Body of pancreas (tissue), 4 donors: Measurements from ENCODE around the gene SNRNP40. TPM values are rescaled to one million over a fixed set of nuclear protein-coding genes. Genes with fewer than 3 reads are reported as not detected.
"Not testable (repeated sequence)": the region's sequence is repeated elsewhere in the genome, so short reads cannot be mapped to it uniquely, and the experiment has no call there.

Source experiments
- ATAC-seq: fragments of 150-250 bp; one replicate; pipeline ENCODE4 v1.9.1; 2016
- DNase-seq, 4 donors: peaks; one replicate each; pipeline ENCODE4 v3.0.0-alpha.2; 2019
- H3K27ac ChIP-seq, 4 donors: fragments of 200-600 bp; sonication (generic); 1 replicate in 3 of 4; 2 replicates in 1 of 4; pipeline versions ENCODE4 v1.5.1 to v1.6.1; 2016 to 2019; ENCODE audit warnings: mild to moderate bottlenecking in 1 of 4, mixed read lengths in 1 of 4, moderate library complexity in 1 of 4
- H3K27me3 ChIP-seq, 2 donors: fragments of 200-600 bp; sonication (generic); one replicate each; pipeline ENCODE4 v1.6.0; 2016; ENCODE audit warnings: mild to moderate bottlenecking in 1 of 2
- H3K36me3 ChIP-seq, 2 donors: fragments of 200-600 bp; sonication (generic); replicated peaks in 1 of 2; 2 replicates each; pipeline ENCODE4 v1.5.1; 2016; ENCODE audit warnings: low read depth in 2 of 2; ENCODE audit not compliant: insufficient read depth in 1 of 2
- H3K4me1 ChIP-seq: fragments of 200-600 bp; sonication (generic); one replicate; pipeline ENCODE4 v1.6.0; 2016
- H3K4me3 ChIP-seq, 2 donors: fragments of 200-600 bp; sonication (generic); 1 replicate in 1 of 2; 2 replicates in 1 of 2; pipeline ENCODE4 v1.5.1; 2016 to 2019
- H3K9me3 ChIP-seq, 3 donors: fragments of 200-600 bp; sonication (generic); 1 replicate in 2 of 3; 2 replicates in 1 of 3; pipeline ENCODE4 v1.5.1; 2016
- POLR2A ChIP-seq, 3 donors: fragments of 450-650 bp; IDR thresholded peaks; one replicate each; pipeline ENCODE4 v1.6.1; 2016; ENCODE audit warnings: antibody characterized with exemption in 3 of 3, mild to moderate bottlenecking in 2 of 3
- WGBS, 2 donors: methylation state at CpG; one replicate each; pipeline ENCODE4 v1.1.5; 2017; 5-methylcytosine and 5-hydroxymethylcytosine counted together
- intact Hi-C: fragments of 100-400 bp; cut with DNase I; formaldehyde crosslinking; loops from one replicate; pipeline ENCODE4 v1.15.1; 2023
- total RNA-seq, 2 donors: library from RNA; depleted of rRNA; stranded (reverse); fragments of >200 nt; gene quantifications; one replicate each; pipeline ENCODE4 v1.1.0, GENCODE V29; 2016
- TF ChIP-seq, protein P1 (sequence below), 7 experiments: fragments of 450-650 bp in 4 of 7; fragments of 200-600 bp in 3 of 7; sonication (generic) in 3 of 7; IDR thresholded peaks; one replicate each; pipeline ENCODE4 v1.5.1; 2016 to 2019; ENCODE audit warnings: antibody characterized with exemption in 7 of 7

SNRNP40 gene
- total RNA-seq, 2 donors from 2014 or later, result 12.7 to 28.7 TPM

GRCh38 chr1:31266547-31266946 lies 30.0 kb downstream of the SNRNP40 start:
- intact Hi-C loops, result no loop called here
- Histone ChIP-seq H3K27me3 (no peaks in the 10 kb centered on the region), H3K4me3 (no peak overlapping the region), H3K27ac (no peak overlapping the region), H3K9me3 (no peaks in the 10 kb centered on the region), H3K36me3 (peaks cover 0 to 18% of the 10 kb centered on the region in 2 donors), H3K4me1 (peaks cover 9% of the 10 kb centered on the region)
- ATAC-seq (no peak), DNase-seq (no peak)
- no peak for TF ChIP-seq POLR2A (IDR thresholded peaks at IDR 0.05)
- TF ChIP-seq, protein P1, sequence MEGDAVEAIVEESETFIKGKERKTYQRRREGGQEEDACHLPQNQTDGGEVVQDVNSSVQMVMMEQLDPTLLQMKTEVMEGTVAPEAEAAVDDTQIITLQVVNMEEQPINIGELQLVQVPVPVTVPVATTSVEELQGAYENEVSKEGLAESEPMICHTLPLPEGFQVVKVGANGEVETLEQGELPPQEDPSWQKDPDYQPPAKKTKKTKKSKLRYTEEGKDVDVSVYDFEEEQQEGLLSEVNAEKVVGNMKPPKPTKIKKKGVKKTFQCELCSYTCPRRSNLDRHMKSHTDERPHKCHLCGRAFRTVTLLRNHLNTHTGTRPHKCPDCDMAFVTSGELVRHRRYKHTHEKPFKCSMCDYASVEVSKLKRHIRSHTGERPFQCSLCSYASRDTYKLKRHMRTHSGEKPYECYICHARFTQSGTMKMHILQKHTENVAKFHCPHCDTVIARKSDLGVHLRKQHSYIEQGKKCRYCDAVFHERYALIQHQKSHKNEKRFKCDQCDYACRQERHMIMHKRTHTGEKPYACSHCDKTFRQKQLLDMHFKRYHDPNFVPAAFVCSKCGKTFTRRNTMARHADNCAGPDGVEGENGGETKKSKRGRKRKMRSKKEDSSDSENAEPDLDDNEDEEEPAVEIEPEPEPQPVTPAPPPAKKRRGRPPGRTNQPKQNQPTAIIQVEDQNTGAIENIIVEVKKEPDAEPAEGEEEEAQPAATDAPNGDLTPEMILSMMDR (IDR thresholded peaks at IDR 0.05), result no peak
- WGBS, 2 donors, result 76 to 82% methylated on average over 2 of the region's 2 CpGs

GRCh38 chr1:31264790-31265386 lies 31.7 kb downstream of the SNRNP40 start:
- TF ChIP-seq, protein P1 (IDR thresholded peaks at IDR 0.05), result no peak
- TF ChIP-seq POLR2A (IDR thresholded peaks at IDR 0.05), result no peak
- ATAC-seq (peak; percentile 82), DNase-seq (peak; percentile 73 to 81 (median 76))
- peaks cover 9% of the 10 kb centered on the region for H3K4me1 ChIP-seq
- H3K36me3 ChIP-seq, result peaks cover 0 to 24% of the 10 kb centered on the region in 2 donors
- no peaks in the 10 kb centered on the region for H3K27me3 ChIP-seq
- H3K27ac ChIP-seq, result peak overlapping the region in 2 of 4 donors; percentile 30 to 42
- WGBS, 2 donors, result 11 to 17% methylated on average over 1 of the region's 1 CpG
- no peaks in the 10 kb centered on the region for H3K9me3 ChIP-seq
- intact Hi-C loops, result no loop called here
- H3K4me3 ChIP-seq, result no peak overlapping the region

GRCh38 chr1:31263408-31263807 lies 33.2 kb downstream of the SNRNP40 start:
- no peaks in the 10 kb centered on the region for H3K27me3 ChIP-seq
- H3K36me3 ChIP-seq, result peaks cover 0 to 24% of the 10 kb centered on the region in 2 donors
- TF ChIP-seq POLR2A (IDR thresholded peaks at IDR 0.05), result no peak
- TF ChIP-seq, protein P1 (IDR thresholded peaks at IDR 0.05), result no peak
- intact Hi-C loops, result no loop called here
- no peak overlapping the region for H3K4me3 ChIP-seq
- no peak overlapping the region for H3K27ac ChIP-seq
- ATAC-seq (no peak), DNase-seq (no peak)
- no peaks in the 10 kb centered on the region for H3K9me3 ChIP-seq
- H3K4me1 ChIP-seq, result peaks cover 9% of the 10 kb centered on the region
- WGBS, 2 donors, result 95 to 98% methylated on average over 3 of the region's 3 CpGs

- intact Hi-C loops, ATAC-seq, H3K9me3 ChIP-seq, H3K27me3 ChIP-seq, H3K4me3 ChIP-seq, H3K4me1 ChIP-seq, H3K27ac ChIP-seq, DNase-seq: not testable (repeated sequence)
- 93 to 97% methylated on average over 4 to 5 of the region's 5 CpGs for WGBS, 2 donors
- H3K36me3 ChIP-seq, result peaks cover 0 to 25% of the 10 kb centered on the region in 2 donors
Observed at GRCh38 chr1:31262393-31262792, 34.2 kb downstream of the SNRNP40 start.

- ATAC-seq (no peak), DNase-seq (no peak)
- Histone ChIP-seq H3K4me1 (peaks cover 9% of the 10 kb centered on the region), H3K27ac (no peak overlapping the region), H3K27me3 (no peaks in the 10 kb centered on the region), H3K36me3 (peaks cover 0 to 20% of the 10 kb centered on the region in 2 donors), H3K4me3 (no peak overlapping the region), H3K9me3 (no peaks in the 10 kb centered on the region)
- TF ChIP-seq, protein P1 (IDR thresholded peaks at IDR 0.05), result no peak
- TF ChIP-seq POLR2A (IDR thresholded peaks at IDR 0.05), result no peak
- WGBS, 2 donors, result 98 to 100% methylated on average over 3 of the region's 3 CpGs
- intact Hi-C loops, result no loop called here
Observed at GRCh38 chr1:31261916-31262315, 34.7 kb downstream of the SNRNP40 start.
